ENCODE data around the gene PACSIN3. TPM values are rescaled to one million over a fixed set of nuclear protein-coding genes. Genes with fewer than 3 reads are reported as not detected.

Gene PACSIN3
- total and polyA plus RNA-seq, 2 of the 13 experiments (the other 11 are each of a cell fraction or from before 2014, with no cell fraction given), result 47.9 to 93.3 TPM

- TF ChIP-seq DBP (CRISPR knock-in tag; IDR thresholded peaks at IDR 0.05; ENCODE audit: not compliant biosample characterization) (no peak), SMARCE1 (IDR thresholded peaks at IDR 0.05; ENCODE audit: borderline replicate concordance) (no peak), MAFK (conservative IDR thresholded peaks at IDR 0.05 in 1 of 2, IDR thresholded peaks at IDR 0.05 in 1 of 2; ENCODE audit: low read length in 2 of 2) (no peak), ZNF205 (CRISPR knock-in tag; IDR thresholded peaks at IDR 0.05) (no peak; the same call in 1 of the 2 replicates), NFE2L1 (CRISPR knock-in tag; IDR thresholded peaks at IDR 0.05; ENCODE audit: borderline replicate concordance) (no peak), STAT6 (CRISPR knock-in tag; IDR thresholded peaks at IDR 0.05; ENCODE audit: borderline replicate concordance) (no peak), TEF (CRISPR knock-in tag; IDR thresholded peaks at IDR 0.05) (peak; percentile 32; the same call in 1 of the 2 replicates), TCF7 (IDR thresholded peaks at IDR 0.05; ENCODE audit: low read depth) (no peak), ZNF484 (CRISPR knock-in tag; IDR thresholded peaks at IDR 0.05; ENCODE audit: borderline replicate concordance, low read depth) (no peak), NKX3-1 (CRISPR knock-in tag; IDR thresholded peaks at IDR 0.05) (no peak), NR3C1 (CRISPR knock-in tag; IDR thresholded peaks at IDR 0.05) (no peak), ZNF558 (CRISPR knock-in tag; IDR thresholded peaks at IDR 0.05; ENCODE audit: borderline replicate concordance) (no peak), ZNF513 (CRISPR knock-in tag; conservative IDR thresholded peaks at IDR 0.05) (no peak), CENPT (CRISPR knock-in tag; IDR thresholded peaks at IDR 0.05; ENCODE audit: low read depth) (no peak), ZNF142 (CRISPR knock-in tag; IDR thresholded peaks at IDR 0.05) (no peak; the same call in 1 of the 2 replicates), ZBTB20 (CRISPR knock-in tag; IDR thresholded peaks at IDR 0.05; ENCODE audit: borderline replicate concordance, low read depth) (peak; percentile 36; the same call in 1 of the 2 replicates)
Measured at GRCh38 chr11:47186700-47187695, 764 bp upstream of the PACSIN3 start (continued).
